ENCODE data around the gene LTBP1. TPM values are rescaled to one million over a fixed set of nuclear protein-coding genes. Genes with fewer than 3 reads are reported as not detected.

LTBP1 gene
- total RNA-seq, 1 experiment from 2014 or later = 2.2 TPM

DNA sequence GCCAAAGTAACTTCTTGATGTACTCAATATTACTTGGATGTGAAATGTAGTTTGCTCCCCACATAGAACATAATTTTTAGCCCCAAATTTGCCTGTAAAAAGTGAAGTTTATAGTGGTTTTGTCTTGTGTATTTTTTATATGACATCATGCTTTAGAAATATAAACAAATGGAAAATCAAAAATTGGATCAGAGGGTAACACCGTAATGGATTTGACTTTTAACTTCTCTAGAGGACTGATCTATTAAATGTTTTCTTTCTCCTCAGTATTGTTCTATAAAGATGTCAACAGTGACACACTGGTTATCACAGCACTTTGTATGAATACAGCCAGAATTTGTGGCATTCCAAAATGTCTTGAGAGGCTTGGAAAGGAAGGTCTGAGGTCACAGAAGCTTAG lies 484.1 kb downstream of the LTBP1 start:
- TF ChIP-seq, protein P1, sequence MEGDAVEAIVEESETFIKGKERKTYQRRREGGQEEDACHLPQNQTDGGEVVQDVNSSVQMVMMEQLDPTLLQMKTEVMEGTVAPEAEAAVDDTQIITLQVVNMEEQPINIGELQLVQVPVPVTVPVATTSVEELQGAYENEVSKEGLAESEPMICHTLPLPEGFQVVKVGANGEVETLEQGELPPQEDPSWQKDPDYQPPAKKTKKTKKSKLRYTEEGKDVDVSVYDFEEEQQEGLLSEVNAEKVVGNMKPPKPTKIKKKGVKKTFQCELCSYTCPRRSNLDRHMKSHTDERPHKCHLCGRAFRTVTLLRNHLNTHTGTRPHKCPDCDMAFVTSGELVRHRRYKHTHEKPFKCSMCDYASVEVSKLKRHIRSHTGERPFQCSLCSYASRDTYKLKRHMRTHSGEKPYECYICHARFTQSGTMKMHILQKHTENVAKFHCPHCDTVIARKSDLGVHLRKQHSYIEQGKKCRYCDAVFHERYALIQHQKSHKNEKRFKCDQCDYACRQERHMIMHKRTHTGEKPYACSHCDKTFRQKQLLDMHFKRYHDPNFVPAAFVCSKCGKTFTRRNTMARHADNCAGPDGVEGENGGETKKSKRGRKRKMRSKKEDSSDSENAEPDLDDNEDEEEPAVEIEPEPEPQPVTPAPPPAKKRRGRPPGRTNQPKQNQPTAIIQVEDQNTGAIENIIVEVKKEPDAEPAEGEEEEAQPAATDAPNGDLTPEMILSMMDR (conservative IDR thresholded peaks at IDR 0.05; ENCODE audit: low read depth, low read length) = no peak
- no peak for TF ChIP-seq EZH2 (IDR thresholded peaks at IDR 0.05; ENCODE audit: borderline replicate concordance, low read depth, low read length, poor library complexity, severe bottlenecking)
- H3K36me3 ChIP-seq (ENCODE audit: insufficient read depth, low read length, poor library complexity, severe bottlenecking) = no peaks in the 10 kb centered on the region
- no peak overlapping the region for H3K4me3 ChIP-seq (ENCODE audit: low read depth, low read length, poor library complexity, severe bottlenecking)
- no peaks in the 10 kb centered on the region for H3K4me1 ChIP-seq (ENCODE audit: insufficient read depth, low read length, poor library complexity, severe bottlenecking)
- intact Hi-C loops (cut with micrococcal nuclease; ENCODE audit: unreplicated experiment) = no loop called here
- POLR2A ChIA-PET (ENCODE audit: low non-redundant PET) = no interaction called here
- BruUV-seq (replicated peaks) = no TSS peak
- no peaks in the 10 kb centered on the region for H3K9me3 ChIP-seq (ENCODE audit: low read depth, low read length, poor library complexity, severe bottlenecking)
- DNase-seq (ENCODE audit: low spot score) = no peak
- no peaks in the 10 kb centered on the region for H3K27me3 ChIP-seq (replicated peaks; ENCODE audit: insufficient read depth, low read depth, low read length, poor library complexity)
- no peak overlapping the region for H3K27ac ChIP-seq (ENCODE audit: low read depth, low read length, poor library complexity, severe bottlenecking)
- CTCF ChIA-PET = no interaction called here

DNA sequence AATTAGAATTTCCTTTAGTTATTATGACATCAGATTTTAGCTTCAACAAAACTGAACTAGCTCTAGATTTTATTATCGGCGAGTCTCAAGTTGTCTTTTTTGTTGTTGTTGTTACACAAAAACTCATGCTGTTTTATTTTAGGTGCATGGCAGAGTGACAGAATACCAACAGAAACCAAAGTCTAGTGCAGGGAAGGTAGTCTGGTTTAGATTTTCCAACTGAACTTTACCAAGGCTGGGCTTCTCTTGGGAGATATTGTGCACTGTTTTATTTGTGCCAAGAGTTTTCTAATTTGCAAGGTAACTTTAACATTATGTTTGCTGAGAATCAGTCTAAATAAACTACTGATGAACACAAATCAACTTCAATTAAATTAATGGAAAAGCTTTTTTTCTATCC lies 486.1 kb downstream of the LTBP1 start:
- ChIA-PET POLR2A (ENCODE audit: low non-redundant PET) (no interaction called here), CTCF (no interaction called here)
- Histone ChIP-seq H3K27ac (ENCODE audit: low read depth, low read length, poor library complexity, severe bottlenecking) (no peak overlapping the region), H3K27me3 (replicated peaks; ENCODE audit: insufficient read depth, low read depth, low read length, poor library complexity) (no peaks in the 10 kb centered on the region), H3K9me3 (ENCODE audit: low read depth, low read length, poor library complexity, severe bottlenecking) (no peaks in the 10 kb centered on the region), H3K4me1 (ENCODE audit: insufficient read depth, low read length, poor library complexity, severe bottlenecking) (no peaks in the 10 kb centered on the region), H3K4me3 (ENCODE audit: low read depth, low read length, poor library complexity, severe bottlenecking) (no peak overlapping the region), H3K36me3 (ENCODE audit: insufficient read depth, low read length, poor library complexity, severe bottlenecking) (no peaks in the 10 kb centered on the region)
- intact Hi-C loops (cut with micrococcal nuclease; ENCODE audit: unreplicated experiment) = no loop called here
- no TSS peak for BruUV-seq (replicated peaks)
- TF ChIP-seq EZH2 (IDR thresholded peaks at IDR 0.05; ENCODE audit: borderline replicate concordance, low read depth, low read length, poor library complexity, severe bottlenecking) = no peak
- TF ChIP-seq, protein P1 (conservative IDR thresholded peaks at IDR 0.05; ENCODE audit: low read depth, low read length) = no peak
- no peak for DNase-seq (ENCODE audit: low spot score)

DNA sequence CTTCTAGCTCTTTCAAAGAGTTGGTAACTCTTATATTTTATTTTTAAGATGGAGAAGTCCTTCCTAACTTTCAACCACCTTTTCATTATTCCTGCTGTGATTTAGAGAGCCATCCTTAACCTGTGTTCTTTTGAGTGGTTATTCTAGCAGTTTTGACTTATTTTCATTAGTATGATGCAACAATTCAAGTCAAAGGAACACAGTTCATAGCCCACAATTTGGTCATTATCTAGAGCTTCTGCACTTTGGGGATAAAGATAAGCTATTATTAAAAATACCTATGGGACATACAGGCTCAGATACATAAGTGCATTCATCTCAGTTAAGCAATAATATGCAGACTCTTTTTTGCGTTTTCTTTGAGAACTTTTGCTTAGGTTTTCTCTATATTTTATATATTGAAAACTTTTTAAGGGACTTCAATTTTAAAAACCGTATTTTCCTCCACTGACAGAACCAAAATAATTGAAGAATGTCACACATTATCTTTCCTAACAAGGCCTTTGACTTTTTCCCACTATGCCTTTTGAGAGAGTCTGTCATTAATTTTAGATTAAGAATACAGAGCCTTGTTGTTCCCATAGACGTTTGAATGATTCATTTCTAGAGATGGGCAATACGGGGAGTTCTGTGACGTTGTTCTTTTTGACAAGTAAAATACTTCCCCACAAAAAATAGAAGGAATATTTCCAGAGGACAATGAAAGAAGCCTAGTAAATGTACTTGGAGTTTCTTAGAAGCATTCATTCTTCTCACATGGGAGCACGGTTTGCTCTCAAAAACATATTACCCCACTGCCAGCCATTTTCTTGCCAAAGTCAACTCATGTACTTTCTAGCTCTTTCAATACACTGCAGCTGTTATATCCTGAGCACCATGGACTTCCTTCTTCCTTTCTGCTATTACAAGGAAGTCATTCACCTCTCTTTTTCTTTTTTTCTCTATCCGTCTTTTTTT lies 486.8 kb downstream of the LTBP1 start:
- Histone ChIP-seq H3K36me3 (ENCODE audit: insufficient read depth, low read length, poor library complexity, severe bottlenecking) (no peaks in the 10 kb centered on the region), H3K4me3 (ENCODE audit: low read depth, low read length, poor library complexity, severe bottlenecking) (no peak overlapping the region), H3K9me3 (ENCODE audit: low read depth, low read length, poor library complexity, severe bottlenecking) (no peaks in the 10 kb centered on the region), H3K27ac (ENCODE audit: low read depth, low read length, poor library complexity, severe bottlenecking) (no peak overlapping the region), H3K4me1 (ENCODE audit: insufficient read depth, low read length, poor library complexity, severe bottlenecking) (no peaks in the 10 kb centered on the region), H3K27me3 (replicated peaks; ENCODE audit: insufficient read depth, low read depth, low read length, poor library complexity) (no peaks in the 10 kb centered on the region)
- intact Hi-C loops (cut with micrococcal nuclease; ENCODE audit: unreplicated experiment) = no loop called here
- TF ChIP-seq EZH2 (IDR thresholded peaks at IDR 0.05; ENCODE audit: borderline replicate concordance, low read depth, low read length, poor library complexity, severe bottlenecking) = no peak
- TF ChIP-seq, protein P1 (conservative IDR thresholded peaks at IDR 0.05; ENCODE audit: low read depth, low read length) = no peak
- no TSS peak for BruUV-seq (replicated peaks)
- ChIA-PET CTCF (no interaction called here), POLR2A (ENCODE audit: low non-redundant PET) (no interaction called here)
- DNase-seq (ENCODE audit: low spot score) = no peak
